HG03095 (cell line): Measurements from ENCODE around the gene SLC25A42.
"Not testable (repeated sequence)": the region's sequence is repeated elsewhere in the genome, so short reads cannot be mapped to it uniquely, and the experiment has no call there.

ENCODE experiments used
- ATAC-seq: cut with Tn5 transposase; IDR thresholded peaks from one replicate; pipeline ENCODE4 v1.9.1; 2021; ENCODE audit warnings: moderate library complexity; ENCODE audit not compliant: unreplicated experiment

SLC25A42 gene

GRCh38 chr19:19102566-19102965 lies 38.8 kb downstream of the SLC25A42 start:
- ATAC-seq: not testable (repeated sequence)

- ATAC-seq: no peak
Measured at GRCh38 chr19:19103167-19103566, 39.4 kb downstream of the SLC25A42 start.

GRCh38 chr19:19105365-19106055 lies 41.7 kb downstream of the SLC25A42 start:
- ATAC-seq: no peak

- no peak for ATAC-seq
Measured at GRCh38 chr19:19106056-19106551, 42.3 kb downstream of the SLC25A42 start.

GRCh38 chr19:19106938-19107337 lies 43.1 kb downstream of the SLC25A42 start:
- ATAC-seq: not testable (repeated sequence)

GRCh38 chr19:19107654-19108053 lies 43.9 kb downstream of the SLC25A42 start:
- ATAC-seq: no peak

GRCh38 chr19:19109601-19110000 lies 45.8 kb downstream of the SLC25A42 start:
- ATAC-seq: no peak

- ATAC-seq: no peak
Measured at GRCh38 chr19:19110410-19111135, 46.8 kb downstream of the SLC25A42 start.

- ATAC-seq: no peak
Measured at GRCh38 chr19:19111136-19111835, 47.5 kb downstream of the SLC25A42 start.

- ATAC-seq: no peak
Measured at GRCh38 chr19:19111967-19112580, 48.3 kb downstream of the SLC25A42 start.

- ATAC-seq: no peak
Measured at GRCh38 chr19:19113040-19113626, 49.3 kb downstream of the SLC25A42 start.

GRCh38 chr19:19115954-19116353 lies 52.2 kb downstream of the SLC25A42 start:
- no peak for ATAC-seq

GRCh38 chr19:19119325-19120237 lies 55.8 kb downstream of the SLC25A42 start:
- ATAC-seq: no peak

- ATAC-seq: no peak
Measured at GRCh38 chr19:19120308-19121231, 56.8 kb downstream of the SLC25A42 start.

- ATAC-seq: no peak
Measured at GRCh38 chr19:19121371-19121770, 57.6 kb downstream of the SLC25A42 start.

GRCh38 chr19:19122902-19123301 lies 59.1 kb downstream of the SLC25A42 start:
- ATAC-seq: no peak

GRCh38 chr19:19123386-19123785 lies 59.6 kb downstream of the SLC25A42 start:
- ATAC-seq: no peak

GRCh38 chr19:19126102-19126501 lies 62.3 kb downstream of the SLC25A42 start:
- ATAC-seq: no peak

GRCh38 chr19:19131989-19132388 lies 68.2 kb downstream of the SLC25A42 start:
- ATAC-seq: no peak
